Rectal smooth muscle tissue (tissue), 1 donor: ENCODE measurements around the gene TRIM40.

Source experiments
- H3K27ac ChIP-seq: one replicate; pipeline ENCODE4 v1.7.0; 2013; ENCODE audit warnings: low read depth, low read length, inconsistent platforms
- H3K27me3 ChIP-seq: one replicate; pipeline ENCODE4 v1.7.0; 2013; ENCODE audit warnings: low read length; ENCODE audit not compliant: control insufficient read depth, insufficient read depth
- H3K36me3 ChIP-seq: one replicate; pipeline ENCODE4 v1.7.0; 2013; ENCODE audit warnings: low read length; ENCODE audit not compliant: control insufficient read depth, insufficient read depth
- H3K4me1 ChIP-seq: one replicate; pipeline ENCODE4 v1.7.0; 2013; ENCODE audit warnings: low read length; ENCODE audit not compliant: control insufficient read depth, insufficient read depth
- H3K4me3 ChIP-seq: one replicate; pipeline ENCODE4 v1.7.0; 2013; ENCODE audit warnings: low read length
- H3K9ac ChIP-seq: one replicate; pipeline ENCODE4 v1.7.0; 2013; ENCODE audit warnings: low read length

Gene TRIM40, protein sequence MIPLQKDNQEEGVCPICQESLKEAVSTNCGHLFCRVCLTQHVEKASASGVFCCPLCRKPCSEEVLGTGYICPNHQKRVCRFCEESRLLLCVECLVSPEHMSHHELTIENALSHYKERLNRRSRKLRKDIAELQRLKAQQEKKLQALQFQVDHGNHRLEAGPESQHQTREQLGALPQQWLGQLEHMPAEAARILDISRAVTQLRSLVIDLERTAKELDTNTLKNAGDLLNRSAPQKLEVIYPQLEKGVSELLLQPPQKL

DNA sequence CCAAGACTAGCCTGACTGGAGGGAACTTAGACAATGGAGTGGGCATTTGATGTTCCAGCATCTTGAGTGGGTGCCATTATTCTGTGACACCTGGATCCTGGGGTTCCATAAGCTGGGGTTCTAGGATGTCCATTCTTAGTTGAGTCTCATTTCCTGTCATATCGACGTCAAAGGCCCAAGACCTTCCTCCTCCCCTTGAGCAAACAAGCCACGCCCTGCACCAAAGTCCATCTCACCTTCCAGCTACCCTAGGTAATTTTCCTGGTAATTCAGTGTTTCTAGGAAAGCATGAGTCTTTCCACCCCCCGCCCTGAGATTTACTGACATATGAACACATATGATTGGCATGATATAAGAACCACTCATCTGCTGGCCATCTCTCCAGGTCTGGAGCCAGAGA, at the start of gene TRIM40:
TSS of gene TRIM40 (plus strand) at position 384 of the 400 bp plus-strand sequence. CDS start 897 bp downstream, outside the sequence.
- Histone ChIP-seq H3K4me1 (no peaks in the 10 kb centered on the region), H3K27ac (no peak within 1 kb of the TSS), H3K9ac (no peak within 1 kb of the TSS), H3K4me3 (no peak within 1 kb of the TSS), H3K27me3 (peaks cover 10% of the 10 kb centered on the region), H3K36me3 (no peaks in the 10 kb centered on the region)

DNA sequence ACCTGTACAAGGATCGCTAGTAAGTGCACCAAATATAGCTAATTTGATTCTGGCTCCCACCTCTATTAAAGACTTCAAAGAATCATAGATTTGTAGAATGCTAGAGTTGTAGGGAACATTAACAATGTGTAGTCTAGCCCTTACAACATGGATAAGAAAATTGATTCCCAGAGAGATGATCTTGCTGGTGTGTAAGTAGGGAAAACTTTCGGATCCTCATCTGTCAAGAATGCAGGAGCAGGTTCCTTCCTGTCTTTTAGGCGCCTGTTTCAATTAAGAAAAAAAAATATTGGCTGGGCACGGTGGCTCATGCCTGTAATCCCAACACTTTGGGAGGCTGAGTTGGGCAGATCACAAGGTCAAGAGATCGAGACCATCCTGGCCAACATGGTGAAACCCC, 48.1 kb upstream of the TRIM40 start:
- no peaks in the 10 kb centered on the region for H3K27me3 ChIP-seq
- H3K27ac ChIP-seq: no peak overlapping the region
- H3K9ac ChIP-seq: no peak overlapping the region
- H3K4me3 ChIP-seq: no peak overlapping the region
- H3K36me3 ChIP-seq: no peaks in the 10 kb centered on the region
- H3K4me1 ChIP-seq: no peaks in the 10 kb centered on the region

DNA sequence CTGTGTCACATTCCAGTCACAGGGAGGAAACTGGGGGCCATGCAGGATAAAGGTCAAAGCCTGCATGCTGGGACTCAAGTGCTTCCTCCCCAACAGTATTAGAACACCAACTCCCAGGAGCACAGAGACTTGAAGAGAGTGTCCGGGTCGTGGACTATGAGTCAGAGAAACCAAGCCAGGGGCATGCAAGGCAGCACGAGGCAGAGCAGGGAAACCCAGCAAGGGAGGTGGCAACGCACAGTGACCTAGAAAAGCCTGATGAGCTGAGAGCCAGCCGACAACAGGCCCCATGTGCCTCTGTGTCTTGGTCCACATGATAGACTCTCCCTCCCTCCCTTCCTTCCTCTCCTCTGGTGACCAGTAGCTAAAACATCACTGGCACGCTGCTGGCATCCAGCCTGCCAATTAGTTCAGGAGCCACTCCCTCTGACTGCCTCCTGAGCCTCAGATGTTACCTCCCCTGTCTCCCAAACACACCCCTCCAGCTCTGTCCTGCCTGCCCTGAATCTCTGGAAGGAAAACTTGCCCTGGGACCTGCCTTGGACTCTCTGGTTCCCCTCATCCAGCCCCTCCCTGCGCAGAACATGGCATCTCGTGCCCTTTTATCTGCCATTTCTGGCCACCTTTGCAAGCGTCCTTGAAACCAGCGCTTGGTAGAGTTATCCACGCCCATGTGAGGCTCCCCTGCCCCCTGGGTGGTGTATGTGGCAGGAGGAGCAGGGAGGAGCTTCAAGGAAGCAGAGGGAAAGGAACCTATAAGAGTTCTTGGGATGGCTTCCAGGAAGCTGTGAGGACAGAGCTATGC, 44.2 kb upstream of the TRIM40 start:
- no peak overlapping the region for H3K27ac ChIP-seq
- peaks cover 2% of the 10 kb centered on the region for H3K27me3 ChIP-seq
- H3K4me1 ChIP-seq: no peaks in the 10 kb centered on the region
- H3K36me3 ChIP-seq: no peaks in the 10 kb centered on the region
- no peak overlapping the region for H3K9ac ChIP-seq
- no peak overlapping the region for H3K4me3 ChIP-seq

DNA sequence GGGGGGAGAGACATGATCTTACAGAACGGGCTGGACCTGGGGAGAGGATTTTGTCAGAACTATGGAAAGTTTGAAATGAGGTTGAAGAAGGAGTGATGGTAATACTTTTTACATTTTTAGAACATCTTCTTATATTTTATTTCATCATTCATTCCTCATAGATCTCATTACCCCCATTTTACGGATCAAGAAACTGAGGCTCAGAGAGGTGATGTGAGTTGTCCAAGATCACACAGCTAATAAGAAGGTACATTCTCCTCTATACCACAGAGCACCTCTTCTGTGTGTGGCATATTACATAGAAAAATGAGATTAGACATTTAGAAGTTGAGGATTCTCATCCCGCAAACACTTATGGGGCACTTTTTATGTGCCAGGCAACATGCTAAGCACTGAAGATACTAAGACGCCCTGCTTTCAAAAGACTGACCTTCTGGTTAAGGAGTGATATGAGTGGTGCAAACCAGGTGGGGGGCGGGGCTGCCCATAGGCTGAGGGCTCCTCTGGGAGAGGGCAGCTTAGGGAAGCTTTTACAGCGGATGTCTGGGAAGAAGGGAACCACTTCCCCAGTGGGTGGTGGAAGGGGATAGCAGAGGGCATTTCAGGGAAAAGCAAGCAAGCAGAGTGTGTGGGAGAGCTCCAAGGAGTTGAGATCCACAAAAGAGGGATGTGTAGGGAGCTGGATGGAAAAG, 42.9 kb upstream of the TRIM40 start:
- peaks cover 2% of the 10 kb centered on the region for H3K27me3 ChIP-seq
- no peak overlapping the region for H3K4me3 ChIP-seq
- H3K27ac ChIP-seq: no peak overlapping the region
- H3K36me3 ChIP-seq: no peaks in the 10 kb centered on the region
- no peak overlapping the region for H3K9ac ChIP-seq
- H3K4me1 ChIP-seq: no peaks in the 10 kb centered on the region

DNA sequence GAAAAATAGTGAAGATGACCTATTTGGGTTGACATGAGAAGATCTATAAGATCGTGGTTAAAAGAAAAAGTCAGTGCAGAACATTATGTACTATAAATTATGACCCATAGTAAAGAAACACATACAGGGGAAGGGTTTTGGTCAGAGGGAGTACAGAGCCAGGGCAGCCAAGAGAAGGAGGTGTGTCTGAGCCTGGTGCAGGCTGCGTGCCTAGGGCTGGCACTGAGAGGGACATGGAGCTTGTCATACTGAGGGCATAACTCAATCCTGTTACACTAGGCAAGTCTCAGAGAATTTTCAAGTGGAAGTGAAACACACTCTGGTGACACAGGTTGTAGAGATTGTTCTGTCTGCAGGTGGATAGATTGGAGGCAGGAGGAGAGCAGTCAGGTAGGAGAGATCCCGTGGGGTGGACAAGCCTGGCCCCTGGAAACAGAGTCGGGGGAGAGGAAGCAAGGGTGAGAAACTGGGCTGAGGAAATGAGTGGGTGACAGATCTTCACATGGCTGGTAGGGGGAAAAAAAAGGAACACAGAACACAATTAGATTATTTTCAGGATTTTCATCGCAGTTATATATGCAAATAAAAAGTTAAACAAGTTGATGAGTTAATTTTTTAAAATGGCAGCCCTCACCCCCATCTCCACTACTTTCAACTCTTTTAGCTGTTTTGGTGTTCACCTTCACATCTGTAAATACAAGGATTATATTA, 41.8 kb upstream of the TRIM40 start:
- Histone ChIP-seq H3K27ac (no peak overlapping the region), H3K4me1 (no peaks in the 10 kb centered on the region), H3K36me3 (no peaks in the 10 kb centered on the region), H3K27me3 (peaks cover 2% of the 10 kb centered on the region), H3K9ac (no peak overlapping the region), H3K4me3 (no peak overlapping the region)

DNA sequence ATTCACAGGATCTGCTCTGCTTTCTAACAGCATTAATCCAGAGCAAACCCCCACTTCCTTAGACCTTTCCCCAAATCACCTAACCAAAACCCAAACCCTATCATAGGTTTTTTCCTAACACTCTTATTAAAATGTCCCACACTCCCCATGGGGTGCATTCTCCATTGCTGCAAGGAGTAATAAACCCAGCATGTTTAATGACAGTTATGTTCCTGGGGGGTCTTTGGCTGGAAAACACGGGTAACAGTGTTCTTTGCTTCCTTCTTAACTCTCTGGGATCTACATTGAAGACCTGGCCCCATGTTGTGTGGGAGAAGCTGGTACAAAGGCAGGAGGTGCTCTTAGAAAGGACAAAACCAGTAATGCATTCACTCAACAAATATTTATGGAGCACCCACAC, 39.1 kb upstream of the TRIM40 start:
- Histone ChIP-seq H3K4me3 (no peak overlapping the region), H3K36me3 (no peaks in the 10 kb centered on the region), H3K9ac (no peak overlapping the region), H3K27ac (no peak overlapping the region), H3K4me1 (peaks cover 7% of the 10 kb centered on the region), H3K27me3 (peaks cover 11% of the 10 kb centered on the region)

DNA sequence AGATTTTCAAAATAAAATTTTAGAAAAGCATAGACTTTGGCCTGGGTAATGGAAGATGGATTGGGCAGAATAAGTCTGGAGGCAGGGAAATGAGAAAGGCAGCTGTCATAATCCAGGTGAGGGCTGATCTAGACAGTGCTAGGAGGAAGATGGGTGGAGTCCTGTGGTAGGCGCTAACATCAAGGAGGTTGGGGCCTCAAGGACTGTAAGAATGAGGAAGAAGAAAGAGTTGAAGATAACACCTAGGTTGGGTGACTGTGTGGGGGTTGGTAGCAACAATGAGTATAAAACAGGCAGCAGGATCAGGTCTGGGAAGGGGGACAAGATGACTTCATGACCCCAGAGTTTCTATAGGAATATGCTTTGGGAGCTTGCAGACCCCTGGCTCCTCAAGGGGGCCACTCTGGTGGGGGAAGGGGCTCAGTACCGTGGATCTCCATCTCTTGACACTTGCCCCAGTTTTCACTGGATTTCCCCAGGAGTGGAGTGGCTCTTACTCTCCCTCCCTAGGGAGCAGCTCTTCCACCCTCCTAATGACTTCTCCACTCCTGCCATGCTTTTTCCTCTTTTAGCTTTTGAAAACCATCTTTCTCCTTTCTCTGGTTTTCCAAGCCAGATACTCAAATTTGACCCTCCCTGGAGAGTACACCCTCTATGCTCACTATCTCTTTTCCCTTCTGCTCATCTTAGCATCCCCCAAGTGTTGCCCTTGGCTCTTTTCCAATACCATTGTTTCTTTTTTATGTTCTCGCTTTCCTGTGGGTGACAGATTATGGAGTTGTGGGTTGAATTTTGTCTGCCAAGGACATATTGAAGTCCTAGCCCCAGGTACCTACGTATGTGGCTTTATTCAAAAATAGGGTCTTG, 37.8 kb upstream of the TRIM40 start:
- peaks cover 7% of the 10 kb centered on the region for H3K4me1 ChIP-seq
- no peak overlapping the region for H3K27ac ChIP-seq
- peaks cover 11% of the 10 kb centered on the region for H3K27me3 ChIP-seq
- no peaks in the 10 kb centered on the region for H3K36me3 ChIP-seq
- no peak overlapping the region for H3K9ac ChIP-seq
- H3K4me3 ChIP-seq: no peak overlapping the region

DNA sequence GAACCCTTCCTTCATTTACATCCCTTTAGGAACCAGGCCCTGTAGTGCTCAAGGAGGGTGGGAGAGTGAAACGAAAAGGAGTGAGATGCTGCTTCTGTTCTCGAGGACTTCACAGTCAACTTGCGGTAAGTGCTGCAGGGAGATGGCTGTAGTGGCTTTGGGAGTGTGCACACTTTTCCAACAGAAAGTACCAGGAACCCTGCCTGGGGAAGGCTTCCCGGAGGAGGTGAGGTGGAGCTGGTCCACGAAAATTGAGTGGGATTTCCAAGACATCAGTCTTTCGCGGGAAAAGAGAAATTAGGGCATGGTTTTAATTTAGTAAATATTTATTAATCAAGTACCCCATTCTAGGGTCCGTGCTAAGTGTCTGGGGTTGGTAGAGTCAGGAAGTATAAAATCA, 35.8 kb upstream of the TRIM40 start:
- Histone ChIP-seq H3K4me3 (no peak overlapping the region), H3K27me3 (peaks cover 9% of the 10 kb centered on the region), H3K27ac (no peak overlapping the region), H3K9ac (no peak overlapping the region), H3K36me3 (no peaks in the 10 kb centered on the region), H3K4me1 (peaks cover 7% of the 10 kb centered on the region)

DNA sequence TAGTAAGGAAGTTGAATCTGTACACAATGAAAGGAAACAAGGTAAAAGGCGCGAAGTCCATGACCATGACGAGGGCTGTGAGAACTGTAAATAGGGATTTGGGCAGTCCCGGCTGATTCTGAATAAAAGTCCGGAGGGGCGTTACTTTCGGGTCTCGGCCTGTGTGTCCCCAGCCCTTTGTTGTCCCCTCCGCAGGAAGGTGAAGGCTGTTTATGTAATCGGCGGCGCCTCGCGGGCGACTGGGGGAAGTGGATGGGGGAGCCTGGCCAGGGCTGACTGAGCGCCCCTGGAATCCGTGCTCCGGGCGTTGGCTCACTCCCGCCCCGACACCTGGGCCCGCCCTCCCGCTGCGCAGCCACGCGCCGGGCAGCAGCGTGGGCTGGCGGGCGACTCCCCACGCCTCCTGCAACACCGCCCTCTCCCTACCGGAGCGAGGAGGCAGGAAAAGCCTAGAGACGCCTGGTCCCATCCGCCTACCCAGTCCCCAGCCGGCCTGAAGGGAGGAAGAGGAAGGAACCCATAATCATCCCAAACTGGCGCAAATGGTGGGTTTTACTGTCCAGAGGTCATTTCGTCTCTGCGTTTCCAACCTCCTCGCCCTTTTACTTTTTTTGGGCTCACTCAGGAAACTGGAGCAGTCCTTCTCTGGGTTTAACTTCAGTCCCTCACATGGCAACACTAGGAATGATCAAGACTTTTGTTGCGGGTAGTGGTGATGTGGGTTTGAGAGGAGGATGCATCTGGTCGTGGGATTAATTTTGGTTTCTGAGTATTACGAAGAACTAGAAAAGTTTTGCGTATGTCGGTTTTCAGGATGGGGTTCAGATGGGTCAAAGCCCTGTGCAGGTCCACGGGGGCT, 35.1 kb upstream of the TRIM40 start:
- Histone ChIP-seq H3K9ac (peak overlapping the region; percentile 6), H3K4me1 (peaks cover 7% of the 10 kb centered on the region), H3K4me3 (peak overlapping the region; percentile 65), H3K36me3 (no peaks in the 10 kb centered on the region), H3K27me3 (peaks cover 9% of the 10 kb centered on the region), H3K27ac (no peak overlapping the region)

DNA sequence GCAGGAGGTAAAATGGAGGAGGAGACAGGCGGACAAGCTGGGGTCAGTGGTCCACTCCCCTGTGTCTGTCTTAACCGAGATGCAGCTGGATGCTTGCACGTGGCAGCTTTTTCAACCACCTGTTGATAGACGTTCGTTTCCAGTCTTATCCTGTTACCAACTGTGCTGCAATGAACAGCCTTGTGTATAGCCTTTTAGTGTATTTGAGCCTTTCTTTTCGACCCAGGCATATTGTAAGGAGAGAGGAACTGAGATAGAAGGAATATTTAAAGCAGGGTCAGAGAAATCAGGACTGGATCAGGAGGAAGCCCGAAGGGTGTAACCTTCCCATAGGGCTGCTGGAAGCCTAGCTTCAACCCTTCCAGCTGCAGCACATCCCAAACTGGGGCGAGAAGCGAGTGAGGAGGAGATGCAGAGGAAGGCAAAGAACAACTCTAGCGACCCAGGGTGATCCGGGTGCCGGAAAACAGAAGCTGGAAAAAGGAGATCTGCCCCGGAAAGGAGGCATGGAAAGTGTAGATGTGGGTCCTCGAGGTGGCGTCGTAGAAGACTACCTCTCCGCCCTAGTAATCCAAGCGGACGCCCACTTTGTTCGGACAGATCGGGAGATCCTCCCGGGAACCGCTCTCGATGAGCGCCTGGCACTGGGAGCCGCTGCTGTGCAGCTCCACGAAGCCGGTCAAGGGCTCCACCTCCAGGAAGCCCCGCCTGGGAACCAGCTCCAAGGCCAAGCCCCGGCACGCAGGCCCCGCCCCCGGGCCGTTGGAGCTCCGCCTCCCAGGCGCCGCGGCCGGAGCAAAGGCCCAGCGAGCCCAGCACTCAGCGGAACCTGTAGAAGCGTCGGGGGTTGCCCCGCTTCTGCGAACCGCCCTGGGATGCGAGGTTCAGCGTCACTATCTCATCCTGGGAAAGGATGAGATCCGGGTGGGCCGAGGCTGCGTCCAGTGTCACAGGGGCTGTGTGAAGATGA, 34.2 kb upstream of the TRIM40 start:
- peak overlapping the region; percentile 65 for H3K4me3 ChIP-seq
- H3K27ac ChIP-seq: peak overlapping the region; percentile 37
- peaks cover 7% of the 10 kb centered on the region for H3K4me1 ChIP-seq
- peak overlapping the region; percentile 21 for H3K9ac ChIP-seq
- peaks cover 11% of the 10 kb centered on the region for H3K27me3 ChIP-seq
- no peaks in the 10 kb centered on the region for H3K36me3 ChIP-seq
